ENCODE data around the gene TMEM128. TPM values are rescaled to one million over a fixed set of nuclear protein-coding genes. Genes with fewer than 3 reads are reported as not detected.

The TMEM128 gene
- total and polyA plus RNA-seq, 2 of the 13 experiments (the other 11 are each of a cell fraction or from before 2014, with no cell fraction given) = 19.4 to 27.9 TPM

DNA sequence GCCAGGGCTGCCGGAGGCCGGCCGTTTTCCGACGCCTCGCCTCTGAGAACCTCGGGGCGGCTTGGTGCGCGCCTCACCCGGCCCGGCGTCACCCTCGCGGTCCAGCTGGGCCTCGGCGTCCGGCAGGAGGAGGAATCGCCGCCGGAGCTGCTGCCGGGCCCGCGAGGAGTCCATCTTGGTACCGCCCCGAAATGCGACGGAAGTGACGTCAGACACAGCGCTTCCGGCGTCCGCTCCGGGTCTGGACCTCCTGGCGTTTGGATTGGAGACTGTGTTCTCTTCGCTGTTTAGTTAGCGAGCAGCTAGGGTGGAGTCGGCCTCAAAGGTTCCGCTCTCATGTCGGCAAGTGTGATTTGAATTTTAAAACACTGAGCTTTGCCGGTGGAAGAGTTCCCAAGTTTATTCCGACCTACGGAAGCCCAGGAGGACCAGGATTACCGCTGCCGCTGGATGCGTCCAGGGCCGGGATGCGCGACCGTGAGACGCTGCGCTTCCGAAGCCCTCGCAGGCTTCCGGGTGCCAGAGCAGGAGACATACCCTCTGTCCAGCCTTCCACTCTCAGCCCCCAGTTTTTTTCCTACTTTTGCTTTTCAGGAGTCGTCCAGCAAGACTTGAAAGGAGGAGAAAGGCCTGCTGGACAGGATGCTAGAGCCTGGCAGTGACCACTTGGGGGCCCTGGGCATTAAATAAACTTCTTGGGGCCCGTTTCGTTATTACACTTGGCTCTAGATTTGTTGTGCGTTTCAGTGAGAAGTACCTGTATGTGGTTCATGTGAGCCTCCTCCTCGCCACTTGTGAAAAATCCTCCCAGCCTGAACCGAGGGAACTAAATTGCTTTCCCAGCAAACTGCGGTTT is at the start of gene TMEM128 (continued):
- TF ChIP-seq, protein P1, sequence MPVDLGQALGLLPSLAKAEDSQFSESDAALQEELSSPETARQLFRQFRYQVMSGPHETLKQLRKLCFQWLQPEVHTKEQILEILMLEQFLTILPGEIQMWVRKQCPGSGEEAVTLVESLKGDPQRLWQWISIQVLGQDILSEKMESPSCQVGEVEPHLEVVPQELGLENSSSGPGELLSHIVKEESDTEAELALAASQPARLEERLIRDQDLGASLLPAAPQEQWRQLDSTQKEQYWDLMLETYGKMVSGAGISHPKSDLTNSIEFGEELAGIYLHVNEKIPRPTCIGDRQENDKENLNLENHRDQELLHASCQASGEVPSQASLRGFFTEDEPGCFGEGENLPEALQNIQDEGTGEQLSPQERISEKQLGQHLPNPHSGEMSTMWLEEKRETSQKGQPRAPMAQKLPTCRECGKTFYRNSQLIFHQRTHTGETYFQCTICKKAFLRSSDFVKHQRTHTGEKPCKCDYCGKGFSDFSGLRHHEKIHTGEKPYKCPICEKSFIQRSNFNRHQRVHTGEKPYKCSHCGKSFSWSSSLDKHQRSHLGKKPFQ (CRISPR knock-in tag; IDR thresholded peaks at IDR 0.05; ENCODE audit: insufficient replicate concordance) = peak; percentile 38
- TF ChIP-seq, protein P2, sequence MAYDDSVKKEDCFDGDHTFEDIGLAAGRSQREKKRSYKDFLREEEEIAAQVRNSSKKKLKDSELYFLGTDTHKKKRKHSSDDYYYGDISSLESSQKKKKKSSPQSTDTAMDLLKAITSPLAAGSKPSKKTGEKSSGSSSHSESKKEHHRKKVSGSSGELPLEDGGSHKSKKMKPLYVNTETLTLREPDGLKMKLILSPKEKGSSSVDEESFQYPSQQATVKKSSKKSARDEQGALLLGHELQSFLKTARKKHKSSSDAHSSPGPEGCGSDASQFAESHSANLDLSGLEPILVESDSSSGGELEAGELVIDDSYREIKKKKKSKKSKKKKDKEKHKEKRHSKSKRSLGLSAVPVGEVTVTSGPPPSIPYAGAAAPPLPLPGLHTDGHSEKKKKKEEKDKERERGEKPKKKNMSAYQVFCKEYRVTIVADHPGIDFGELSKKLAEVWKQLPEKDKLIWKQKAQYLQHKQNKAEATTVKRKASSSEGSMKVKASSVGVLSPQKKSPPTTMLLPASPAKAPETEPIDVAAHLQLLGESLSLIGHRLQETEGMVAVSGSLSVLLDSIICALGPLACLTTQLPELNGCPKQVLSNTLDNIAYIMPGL (CRISPR knock-in tag; IDR thresholded peaks at IDR 0.05; ENCODE audit: borderline replicate concordance in 1 of 2, low read depth in 1 of 2) = peak; percentile 70 to 91; a peak in 3 of 4 replicates
- TF ChIP-seq, protein P3, sequence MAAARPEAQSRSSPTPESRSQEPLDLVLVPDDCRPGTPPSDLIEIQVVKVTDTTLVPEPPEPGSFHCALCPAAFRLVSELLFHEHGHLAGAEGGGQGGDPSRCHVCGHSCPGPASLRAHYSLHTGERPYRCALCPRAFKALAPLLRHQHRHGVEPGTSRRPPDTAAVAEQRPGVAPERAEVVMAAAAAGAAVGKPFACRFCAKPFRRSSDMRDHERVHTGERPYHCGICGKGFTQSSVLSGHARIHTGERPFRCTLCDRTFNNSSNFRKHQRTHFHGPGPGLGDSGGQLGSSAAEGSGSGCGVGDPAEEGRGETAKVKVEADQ (CRISPR knock-in tag; IDR thresholded peaks at IDR 0.05; ENCODE audit: borderline replicate concordance) = 0 out of 2 replicates have a peak, but pooled peaks have one; percentile 49
- TF ChIP-seq ZNF343 (CRISPR knock-in tag; IDR thresholded peaks at IDR 0.05) (no peak), GABPB1 (CRISPR knock-in tag; IDR thresholded peaks at IDR 0.05) (peak; percentile 100), TBX2 (CRISPR knock-in tag; IDR thresholded peaks at IDR 0.05; ENCODE audit: borderline replicate concordance) (peak; percentile 65), POGZ (CRISPR knock-in tag; IDR thresholded peaks at IDR 0.05) (peak; percentile 90), JARID2 (CRISPR knock-in tag; IDR thresholded peaks at IDR 0.05; ENCODE audit: insufficient replicate concordance) (no peak), SNRNP70 (IDR thresholded peaks at IDR 0.05; ENCODE audit: low read depth, low read length) (no peak), BCL6 (CRISPR knock-in tag; IDR thresholded peaks at IDR 0.05) (peak; percentile 17; the same call in 1 of the 2 replicates), KAT8 (CRISPR knock-in tag; IDR thresholded peaks at IDR 0.05) (peak; percentile 99), ZC3H13 (CRISPR knock-in tag; IDR thresholded peaks at IDR 0.05) (peak; percentile 46; the same call in 1 of the 2 replicates), NBN (conservative IDR thresholded peaks at IDR 0.05) (no peak), PRPF4 (IDR thresholded peaks at IDR 0.05; ENCODE audit: low read depth, low read length, poor library complexity, severe bottlenecking) (no peak), ZNF766 (CRISPR knock-in tag; IDR thresholded peaks at IDR 0.05; ENCODE audit: borderline replicate concordance) (no peak)
- TF ChIP-seq, protein P4, sequence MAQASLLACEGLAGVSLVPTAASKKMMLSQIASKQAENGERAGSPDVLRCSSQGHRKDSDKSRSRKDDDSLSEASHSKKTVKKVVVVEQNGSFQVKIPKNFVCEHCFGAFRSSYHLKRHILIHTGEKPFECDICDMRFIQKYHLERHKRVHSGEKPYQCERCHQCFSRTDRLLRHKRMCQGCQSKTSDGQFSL (CRISPR knock-in tag; IDR thresholded peaks at IDR 0.05) = no peak
- TF ChIP-seq, protein P5, sequence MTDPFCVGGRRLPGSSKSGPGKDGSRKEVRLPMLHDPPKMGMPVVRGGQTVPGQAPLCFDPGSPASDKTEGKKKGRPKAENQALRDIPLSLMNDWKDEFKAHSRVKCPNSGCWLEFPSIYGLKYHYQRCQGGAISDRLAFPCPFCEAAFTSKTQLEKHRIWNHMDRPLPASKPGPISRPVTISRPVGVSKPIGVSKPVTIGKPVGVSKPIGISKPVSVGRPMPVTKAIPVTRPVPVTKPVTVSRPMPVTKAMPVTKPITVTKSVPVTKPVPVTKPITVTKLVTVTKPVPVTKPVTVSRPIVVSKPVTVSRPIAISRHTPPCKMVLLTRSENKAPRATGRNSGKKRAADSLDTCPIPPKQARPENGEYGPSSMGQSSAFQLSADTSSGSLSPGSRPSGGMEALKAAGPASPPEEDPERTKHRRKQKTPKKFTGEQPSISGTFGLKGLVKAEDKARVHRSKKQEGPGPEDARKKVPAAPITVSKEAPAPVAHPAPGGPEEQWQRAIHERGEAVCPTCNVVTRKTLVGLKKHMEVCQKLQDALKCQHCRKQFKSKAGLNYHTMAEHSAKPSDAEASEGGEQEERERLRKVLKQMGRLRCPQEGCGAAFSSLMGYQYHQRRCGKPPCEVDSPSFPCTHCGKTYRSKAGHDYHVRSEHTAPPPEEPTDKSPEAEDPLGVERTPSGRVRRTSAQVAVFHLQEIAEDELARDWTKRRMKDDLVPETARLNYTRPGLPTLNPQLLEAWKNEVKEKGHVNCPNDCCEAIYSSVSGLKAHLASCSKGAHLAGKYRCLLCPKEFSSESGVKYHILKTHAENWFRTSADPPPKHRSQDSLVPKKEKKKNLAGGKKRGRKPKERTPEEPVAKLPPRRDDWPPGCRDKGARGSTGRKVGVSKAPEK (CRISPR knock-in tag; IDR thresholded peaks at IDR 0.05; ENCODE audit: borderline replicate concordance) = no peak
- TF ChIP-seq, protein P6, sequence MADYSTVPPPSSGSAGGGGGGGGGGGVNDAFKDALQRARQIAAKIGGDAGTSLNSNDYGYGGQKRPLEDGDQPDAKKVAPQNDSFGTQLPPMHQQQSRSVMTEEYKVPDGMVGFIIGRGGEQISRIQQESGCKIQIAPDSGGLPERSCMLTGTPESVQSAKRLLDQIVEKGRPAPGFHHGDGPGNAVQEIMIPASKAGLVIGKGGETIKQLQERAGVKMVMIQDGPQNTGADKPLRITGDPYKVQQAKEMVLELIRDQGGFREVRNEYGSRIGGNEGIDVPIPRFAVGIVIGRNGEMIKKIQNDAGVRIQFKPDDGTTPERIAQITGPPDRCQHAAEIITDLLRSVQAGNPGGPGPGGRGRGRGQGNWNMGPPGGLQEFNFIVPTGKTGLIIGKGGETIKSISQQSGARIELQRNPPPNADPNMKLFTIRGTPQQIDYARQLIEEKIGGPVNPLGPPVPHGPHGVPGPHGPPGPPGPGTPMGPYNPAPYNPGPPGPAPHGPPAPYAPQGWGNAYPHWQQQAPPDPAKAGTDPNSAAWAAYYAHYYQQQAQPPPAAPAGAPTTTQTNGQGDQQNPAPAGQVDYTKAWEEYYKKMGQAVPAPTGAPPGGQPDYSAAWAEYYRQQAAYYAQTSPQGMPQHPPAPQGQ (CRISPR knock-in tag; IDR thresholded peaks at IDR 0.05; ENCODE audit: borderline replicate concordance) = no peak

All from HepG2 (cell line).